Erythroblast (primary cell): ENCODE data around the gene TFIP11.

Experiments
- GATA1 ChIP-seq: IDR thresholded peaks from 2 replicates; pipeline ENCODE4 v1.6.1; 2011; ENCODE audit warnings: low read depth, mild to moderate bottlenecking, control low read depth, low read length, moderate library complexity
- POLR2A ChIP-seq: IDR thresholded peaks from 2 replicates; pipeline ENCODE4 v1.6.1; 2011; ENCODE audit warnings: mild to moderate bottlenecking, low read length

GRCh38 chr22:26460202-26460601, 52.1 kb downstream of the TFIP11 start:
- TF ChIP-seq POLR2A (no peak), GATA1 (no peak)
